Measurements from ENCODE around the gene MYH11. TPM values are rescaled to one million over a fixed set of nuclear protein-coding genes. Genes with fewer than 3 reads are reported as not detected.

MYH11 gene
- total and polyA plus RNA-seq, 2 experiments from 2014 or later = 1.6 to 5.9 TPM

- ATAC-seq (no peak), DNase-seq (ENCODE audit: low spot score) (no peak)
- H2AFZ ChIP-seq = no peak overlapping the region
- H3K9me2 ChIP-seq (ENCODE audit: insufficient read depth) = no peaks in the 10 kb centered on the region
- H3K27ac Mint-ChIP-seq = no peak overlapping the region
- no peak overlapping the region for H3K4me3 ChIP-seq
- no peak overlapping the region for H3K27ac ChIP-seq (ENCODE audit: low read depth)
- TF ChIP-seq REST (IDR thresholded peaks at IDR 0.05; ENCODE audit: unreplicated experiment) = no peak
- TF ChIP-seq EZH2phosphoT487 (IDR thresholded peaks at IDR 0.05; ENCODE audit: unreplicated experiment) = no peak
- TF ChIP-seq POLR2AphosphoS5 (IDR thresholded peaks at IDR 0.05; ENCODE audit: low read depth) = no peak
- TF ChIP-seq EZH2 (IDR thresholded peaks at IDR 0.05; ENCODE audit: low read depth, unreplicated experiment) = no peak
- no peak for TF ChIP-seq STAT1 (IDR thresholded peaks at IDR 0.05; ENCODE audit: unreplicated experiment)
- no peak for TF ChIP-seq ZNF462 (CRISPR knock-in tag; IDR thresholded peaks at IDR 0.05)
- TF ChIP-seq ZNF114 (CRISPR knock-in tag; IDR thresholded peaks at IDR 0.05) = no peak
- TF ChIP-seq CTCF (conservative IDR thresholded peaks at IDR 0.05; ENCODE audit: low read depth in 2 of 2) = no peak
- TF ChIP-seq NANOG (IDR thresholded peaks at IDR 0.05; ENCODE audit: borderline replicate concordance) = no peak
- no peak for TF ChIP-seq ZNF331 (CRISPR knock-in tag; IDR thresholded peaks at IDR 0.05; ENCODE audit: low read depth)
- TF ChIP-seq JUNB (IDR thresholded peaks at IDR 0.05; ENCODE audit: unreplicated experiment) = no peak
- TF ChIP-seq ETS1 (IDR thresholded peaks at IDR 0.05) = no peak
- TF ChIP-seq CREB1 (CRISPR knock-in tag; IDR thresholded peaks at IDR 0.05; ENCODE audit: low read depth) = no peak
- no peaks in the 10 kb centered on the region for H3K4me1 Mint-ChIP-seq
- peaks cover 9% of the 10 kb centered on the region for H3K27me3 Mint-ChIP-seq (ENCODE audit: insufficient read depth, low read depth, poor library complexity)
- H3K36me3 ChIP-seq (ENCODE audit: insufficient read depth) = no peaks in the 10 kb centered on the region
- no peaks in the 10 kb centered on the region for H3K4me1 ChIP-seq (ENCODE audit: insufficient read depth)
- no peaks in the 10 kb centered on the region for H3K27me3 ChIP-seq (ENCODE audit: insufficient read depth)
- no peaks in the 10 kb centered on the region for H3K79me2 ChIP-seq (replicated peaks; ENCODE audit: insufficient read depth)
- H3K36me3 Mint-ChIP-seq (ENCODE audit: low read depth) = no peaks in the 10 kb centered on the region
- H3K9me3 Mint-ChIP-seq = peaks cover 5% of the 10 kb centered on the region; the same call in 1 of the 3 replicates
- no peak overlapping the region for H3K4me3 Mint-ChIP-seq
- H3K4me2 ChIP-seq = no peak overlapping the region
- H3F3A ChIP-seq (replicated peaks; ENCODE audit: low read depth) = no peaks in the 10 kb centered on the region
- no peaks in the 10 kb centered on the region for H4K20me1 ChIP-seq (replicated peaks; ENCODE audit: insufficient read depth)
Measured at GRCh38 chr16:15783985-15784384, 72.8 kb downstream of the MYH11 start.
